ENCODE measurements around the gene CFI. TPM values are rescaled to one million over a fixed set of nuclear protein-coding genes. Genes with fewer than 3 reads are reported as not detected.

CFI gene
- total and polyA plus RNA-seq, 9 of the 15 experiments (the other 6 are each of a cell fraction or from before 2014, with no cell fraction given), result 0.30 to 8.4 (median 0.95) TPM

- peak in 1 of 3 experiments; percentile 61 for TF ChIP-seq YY1 (IDR thresholded peaks at IDR 0.05; ENCODE audit: borderline replicate concordance in 1 of 3, control insufficient read depth in 1 of 3, extremely low read depth in 1 of 3, insufficient read depth in 3 of 3, insufficient read length in 1 of 3, insufficient replicate concordance in 2 of 3, low read depth in 1 of 3, low read length in 2 of 3)
- TF ChIP-seq ZBTB2 (IDR thresholded peaks at IDR 0.05), result 0 out of 2 replicates have a peak, but pooled peaks have one; percentile 21
- TF ChIP-seq MAFG (tag; conservative IDR thresholded peaks at IDR 0.05), result no peak
- no peak for TF ChIP-seq MYBL2 (IDR thresholded peaks at IDR 0.05; ENCODE audit: low read depth)
- no peak for TF ChIP-seq MYBL2 (CRISPR knock-in tag; IDR thresholded peaks at IDR 0.05; ENCODE audit: borderline replicate concordance)
- no peak for TF ChIP-seq MITF (IDR thresholded peaks at IDR 0.05)
- TF ChIP-seq EP400 (IDR thresholded peaks at IDR 0.05), result peak; percentile 67
- TF ChIP-seq ZNF121 (CRISPR knock-in tag; conservative IDR thresholded peaks at IDR 0.05), result no peak
- no peak for TF ChIP-seq TSC22D4 (tag; IDR thresholded peaks at IDR 0.05)
- TF ChIP-seq ZNF232 (CRISPR knock-in tag; IDR thresholded peaks at IDR 0.05), result no peak
- peak in 1 of 2 experiments; percentile 62; a peak in 1 of 4 replicates for TF ChIP-seq ZNF639 (CRISPR knock-in tag; conservative IDR thresholded peaks at IDR 0.05 in 1 of 2, IDR thresholded peaks at IDR 0.05 in 1 of 2)
- TF ChIP-seq RB1 (IDR thresholded peaks at IDR 0.05; ENCODE audit: low read depth), result peak; percentile 80
- TF ChIP-seq JUNB (CRISPR knock-in tag; conservative IDR thresholded peaks at IDR 0.05), result no peak
- peak; percentile 45 for TF ChIP-seq NEUROD1 (IDR thresholded peaks at IDR 0.05; ENCODE audit: borderline replicate concordance, low read depth, low read length, partially characterized antibody)
- no peak for TF ChIP-seq MBD1 (CRISPR knock-in tag; IDR thresholded peaks at IDR 0.05)
- no peak for TF ChIP-seq ZNF134 (CRISPR knock-in tag; conservative IDR thresholded peaks at IDR 0.05)
- TF ChIP-seq ZNF395 (CRISPR knock-in tag; IDR thresholded peaks at IDR 0.05), result no peak
- no peak for TF ChIP-seq BDP1 (IDR thresholded peaks at IDR 0.05; ENCODE audit: insufficient read depth, insufficient read length)
- TF ChIP-seq ZNF212 (CRISPR knock-in tag; IDR thresholded peaks at IDR 0.05), result no peak
- TF ChIP-seq NFXL1 (CRISPR knock-in tag; IDR thresholded peaks at IDR 0.05), result no peak
Observed at GRCh38 chr4:109702950-109703663, 98.7 kb downstream of the CFI start, which contains the start of gene CASP6 (continued).

All from K562 (cell line).